ENCODE results near the gene TUT7.
"Not testable (repeated sequence)": the region's sequence is repeated elsewhere in the genome, so short reads cannot be mapped to it uniquely, and the experiment has no call there.

The TUT7 gene

GRCh38 chr9:86298873-86299272 lies 55.3 kb downstream of the TUT7 start:
- H3K9me3 ChIP-seq (ENCODE audit: control insufficient read depth, insufficient read depth, low read depth, low read length): no peaks in the 10 kb centered on the region
- ChIA-PET CTCF (interaction anchor here (0.9 to 1.6 kb wide), 2 partner anchors 96 to 316 kb away, joined by 3 to 4 read pairs; no protein-coding TSS in a partner anchor), POLR2A (no interaction called here)
- H3K4me3 ChIP-seq (ENCODE audit: low read depth, low read length): no peak overlapping the region
- TF ChIP-seq PRDM1 (tag by site-specific recombination; IDR thresholded peaks at IDR 0.05) (no peak), ZNF155 (tag by site-specific recombination; IDR thresholded peaks at IDR 0.05) (no peak), ZNF639 (tag by site-specific recombination; IDR thresholded peaks at IDR 0.05) (no peak), GFI1B (tag by site-specific recombination; IDR thresholded peaks at IDR 0.05) (no peak), ZNF776 (tag by site-specific recombination; IDR thresholded peaks at IDR 0.05; ENCODE audit: borderline replicate concordance) (no peak), ZNF223 (tag by site-specific recombination; IDR thresholded peaks at IDR 0.05) (no peak), ELK4 (IDR thresholded peaks at IDR 0.05; ENCODE audit: borderline replicate concordance, low read depth, low read length) (no peak), ZNF600 (tag by site-specific recombination; IDR thresholded peaks at IDR 0.05) (no peak)
- H3K4me1 ChIP-seq (ENCODE audit: control insufficient read depth, insufficient read depth, low read length): 0 out of 2 replicates have a peak, but pooled peaks cover 2% of the 10 kb centered on the region
- H3K27ac ChIP-seq (ENCODE audit: extremely low read depth, low read depth, low read length): no peak overlapping the region
- H3K36me3 ChIP-seq (ENCODE audit: control insufficient read depth in 2 of 2, insufficient read depth in 1 of 2, low read length in 2 of 2): peaks cover 5 to 65% of the 10 kb centered on the region in 2 experiments

GRCh38 chr9:86290341-86290740 lies 63.9 kb downstream of the TUT7 start:
- H3K4me3 ChIP-seq (ENCODE audit: low read depth, low read length); CTCF ChIA-PET; H3K36me3 ChIP-seq (ENCODE audit: control insufficient read depth in 2 of 2, insufficient read depth in 1 of 2, low read length in 2 of 2); H3K9me3 ChIP-seq (ENCODE audit: control insufficient read depth, insufficient read depth, low read depth, low read length); H3K4me1 ChIP-seq (ENCODE audit: control insufficient read depth, insufficient read depth, low read length); H3K27ac ChIP-seq (ENCODE audit: extremely low read depth, low read depth, low read length): not testable (repeated sequence)
- POLR2A ChIA-PET: interaction anchor here (1.2 kb wide), 1 partner anchor 8 kb away, joined by 6 read pairs; the partner anchor contains the start of gene ISCA1

- H3K9me3 ChIP-seq (ENCODE audit: control insufficient read depth, insufficient read depth, low read depth, low read length): no peaks in the 10 kb centered on the region
- POLR2A ChIA-PET: interaction anchor here (0.6 kb wide), 1 partner anchor 251 kb away, joined by 5 read pairs; no protein-coding TSS in a partner anchor
- no peak for TF ChIP-seq ZNF398 (tag by site-specific recombination; IDR thresholded peaks at IDR 0.05)
- no peak for TF ChIP-seq ZNF416 (tag by site-specific recombination; IDR thresholded peaks at IDR 0.05)
- no peak for TF ChIP-seq BCL11A (tag by site-specific recombination; IDR thresholded peaks at IDR 0.05; ENCODE audit: low read depth)
- no peak for TF ChIP-seq ZNF514 (tag by site-specific recombination; IDR thresholded peaks at IDR 0.05)
- TF ChIP-seq ZNF664 (tag by site-specific recombination; IDR thresholded peaks at IDR 0.05): no peak
- TF ChIP-seq BCL6B (tag by site-specific recombination; IDR thresholded peaks at IDR 0.05): no peak
- no peak for TF ChIP-seq ZNF335 (tag by site-specific recombination; conservative IDR thresholded peaks at IDR 0.05)
- no peak for TF ChIP-seq ZSCAN4 (tag by site-specific recombination; IDR thresholded peaks at IDR 0.05)
- no peak for TF ChIP-seq OSR2 (tag by site-specific recombination; IDR thresholded peaks at IDR 0.05)
- TF ChIP-seq ZNF280D (tag by site-specific recombination; IDR thresholded peaks at IDR 0.05): no peak
- no peak for TF ChIP-seq ZNF354C (tag by site-specific recombination; IDR thresholded peaks at IDR 0.05; ENCODE audit: borderline replicate concordance, low read depth)
- TF ChIP-seq KLF1 (tag by site-specific recombination; IDR thresholded peaks at IDR 0.05): no peak
- H3K27ac ChIP-seq (ENCODE audit: extremely low read depth, low read depth, low read length): no peak overlapping the region
- H3K4me3 ChIP-seq (ENCODE audit: low read depth, low read length): no peak overlapping the region
- CTCF ChIA-PET: interaction anchor here (0.5 to 0.7 kb wide), 2 partner anchors 38 to 81 kb away, joined by 3 read pairs; no protein-coding TSS in a partner anchor
- no peaks in the 10 kb centered on the region for H3K36me3 ChIP-seq (ENCODE audit: control insufficient read depth in 2 of 2, insufficient read depth in 1 of 2, low read length in 2 of 2)
- H3K4me1 ChIP-seq (ENCODE audit: control insufficient read depth, insufficient read depth, low read length): no peaks in the 10 kb centered on the region
These were observed 65.6 kb downstream of the TUT7 start for GRCh38 chr9:86288499-86289198.
